HepG2 (cell line): ENCODE measurements around the gene MBD3. TPM values are rescaled to one million over a fixed set of nuclear protein-coding genes. Genes with fewer than 3 reads are reported as not detected.

Source experiments
- ATAC-seq: fragments of 200-7000 bp; cut with Tn5 transposase; 3 replicates; pipeline ENCODE4 v1.9.1; 2020; ENCODE audit warnings: mild to moderate bottlenecking, moderate library complexity
- BruUV-seq: library from RNA; stranded (reverse); fragments of 400-500 nt; replicated peaks from 2 replicates; lab custom pipeline; 2021; lab: Mats Ljungman, UMichigan
- CTCF ChIA-PET: fragments of 300-600 bp; formaldehyde crosslinking; extraction: SDS; loops from one replicate; lab custom pipeline; 2021; ENCODE audit warnings: low total read pairs, inconsistent platforms, low intra/inter-chr PET ratio; lab: Yijun Ruan, JAX
- POLR2A ChIA-PET: fragments of 350-600 bp; sonication (Branson Sonifier 250); formaldehyde crosslinking; loops from one replicate; lab custom pipeline; 2020; ENCODE audit warnings: antibody characterized with exemption, inconsistent platforms; lab: Yijun Ruan, JAX
- DNase-seq: peaks from one replicate; pipeline ENCODE4 v3.0.0-alpha.2; 2015; ENCODE audit warnings: low spot score
- FAIRE-seq: peaks from 3 replicates; lab custom pipeline; 2011; peaks lifted over from hg19 to GRCh38; lab: Jason Lieb, UNC
- H2AFZ ChIP-seq: one replicate; pipeline ENCODE4 v1.6.1; 2011; ENCODE audit warnings: low read length, inconsistent platforms
- H3K27ac ChIP-seq: fragments of 300-600 bp; 3 replicates; pipeline ENCODE4 v1.8.0; 2011; ENCODE audit warnings: mixed run types, mild to moderate bottlenecking, mixed read lengths, low read length, inconsistent platforms; ENCODE audit not compliant: insufficient read depth; ENCODE audit errors: extremely low read length
- H3K27me3 ChIP-seq, 2 experiments: fragments of 200-600 bp in 1 of 2; 2 replicates in 1 of 2; 3 replicates in 1 of 2; pipeline versions ENCODE4 v1.6.0 to v1.8.0; 2011; ENCODE audit warnings: low read length in 2 of 2, mild to moderate bottlenecking in 2 of 2, moderate library complexity in 2 of 2, inconsistent platforms in 1 of 2; ENCODE audit not compliant: insufficient read depth in 2 of 2, control insufficient read depth in 1 of 2
- H3K36me3 ChIP-seq, 2 experiments: fragments of 200-600 bp in 1 of 2; replicated peaks in 1 of 2; 2 replicates in 1 of 2; 3 replicates in 1 of 2; pipeline versions ENCODE4 v1.5.1 to v1.8.0; 2011; ENCODE audit warnings: low read length in 2 of 2, inconsistent platforms in 1 of 2; ENCODE audit not compliant: insufficient read depth in 2 of 2, control insufficient read depth in 1 of 2
- H3K4me1 ChIP-seq: 2 replicates; pipeline ENCODE4 v1.5.1; 2012; ENCODE audit warnings: low read length, inconsistent platforms; ENCODE audit not compliant: insufficient read depth
- H3K4me2 ChIP-seq: 2 replicates; pipeline ENCODE4 v1.6.0; 2011; ENCODE audit warnings: low read depth, low read length, inconsistent platforms
- H3K4me3 ChIP-seq, 3 experiments: fragments of 200-600 bp in 1 of 3; sonication (generic), shearing (Covaris generic) in 1 of 3; replicated peaks in 1 of 3; 2 replicates each; pipeline ENCODE4 v1.5.1; 2011 to 2016; ENCODE audit warnings: low read length in 3 of 3, inconsistent platforms in 2 of 3, low read depth in 2 of 3, mild to moderate bottlenecking in 2 of 3, control low read depth in 1 of 3, mixed read lengths in 1 of 3; ENCODE audit not compliant: insufficient read depth in 1 of 3
- H3K79me2 ChIP-seq: one replicate; pipeline ENCODE4 v1.6.1; 2011; ENCODE audit warnings: low read length, inconsistent platforms; ENCODE audit not compliant: insufficient read depth
- H3K9ac ChIP-seq: 2 replicates; pipeline ENCODE4 v1.6.0; 2011; ENCODE audit warnings: mild to moderate bottlenecking, low read depth, low read length, inconsistent platforms; ENCODE audit not compliant: insufficient read depth
- H3K9me3 ChIP-seq: 2 replicates; pipeline ENCODE4 v1.5.1; 2012; ENCODE audit warnings: mild to moderate bottlenecking, low read length
- H4K20me1 ChIP-seq: 2 replicates; pipeline ENCODE4 v1.6.0; 2011; ENCODE audit warnings: inconsistent platforms, mild to moderate bottlenecking, low read length, moderate library complexity; ENCODE audit not compliant: insufficient read depth
- GABPA ChIP-seq, 2 experiments: IDR thresholded peaks; 2 replicates each; pipeline ENCODE4 v1.6.1; 2011 to 2016; ENCODE audit warnings: low read depth in 2 of 2, low read length in 1 of 2, missing biosample characterization in 1 of 2, missing genetic modification characterization in 1 of 2
- IRF2 ChIP-seq: IDR thresholded peaks from 2 replicates; pipeline ENCODE4 v1.6.1; 2018; ENCODE audit warnings: missing genetic modification reagents, missing compliant biosample characterization
- ZNF543 ChIP-seq: sonication (generic); formaldehyde crosslinking; IDR thresholded peaks from 2 replicates; pipeline ENCODE4 v1.4.0; 2020; ENCODE audit warnings: mild to moderate bottlenecking, missing genetic modification reagents
- ZNF615 ChIP-seq: sonication (generic); formaldehyde crosslinking; IDR thresholded peaks from 2 replicates; pipeline ENCODE4 v1.5.0; 2020; ENCODE audit warnings: mild to moderate bottlenecking, missing genetic modification reagents, borderline replicate concordance
- ZNF7 ChIP-seq: IDR thresholded peaks from 2 replicates; pipeline ENCODE4 v1.6.1; 2016; ENCODE audit warnings: missing biosample characterization, missing genetic modification reagents
- ZNF766 ChIP-seq: sonication (generic); formaldehyde crosslinking; IDR thresholded peaks from 2 replicates; pipeline ENCODE4 v1.5.0; 2020; ENCODE audit warnings: missing genetic modification reagents, borderline replicate concordance
- ZNF839 ChIP-seq: sonication (generic); formaldehyde crosslinking; IDR thresholded peaks from 2 replicates; pipeline ENCODE4 v1.4.0; 2020; ENCODE audit warnings: missing genetic modification reagents, mild to moderate bottlenecking, borderline replicate concordance
- WGBS: methylation state at CpG from one replicate; pipeline ENCODE4 v1.1.6; 2017; ENCODE audit warnings: low lambda C conversion rate; 5-methylcytosine and 5-hydroxymethylcytosine counted together
- in situ Hi-C: cut with HindIII; loops from 2 replicates; pipeline ENCODE4 v1.10.0; 2017; ENCODE audit warnings: low pct_unique_long_range_greater_than_20kb; ENCODE audit not compliant: extremely low pct_ligation_motif_present
- intact Hi-C: fragments of 100-400 bp; cut with micrococcal nuclease; formaldehyde crosslinking; loops from one replicate; pipeline ENCODE4 v1.10.0; 2022; ENCODE audit not compliant: unreplicated experiment
- polyA plus RNA-seq, 8 experiments: library from polyadenylated mRNA; depleted of rRNA in 3 of 8; stranded (reverse) in 7 of 8; unstranded in 1 of 8; fragments of >200 nt; fragmentation: Illumina TruSeq in 4 of 8; extraction: Trizol in 4 of 8; gene quantifications; 2 replicates each; pipeline versions ENCODE4 v1.2.1 to v1.2.3, GENCODE V29; 2011 to 2016; ENCODE audit warnings: low read depth in 4 of 8, missing spikeins in 1 of 8, mixed read lengths in 1 of 8; ENCODE audit not compliant: insufficient read depth in 1 of 8
- total RNA-seq, 5 experiments: library from RNA; depleted of rRNA; stranded (reverse); fragments of >200 nt; fragmentation: Illumina TruSeq; extraction: Trizol; gene quantifications; 2 replicates each; pipeline ENCODE4 v1.2.3, GENCODE V29; 2016; ENCODE audit warnings: low read depth in 1 of 5
- TF ChIP-seq, protein P1 (sequence below): sonication (generic); formaldehyde crosslinking; IDR thresholded peaks from 2 replicates; pipeline ENCODE4 v1.5.0; 2020; ENCODE audit warnings: missing genetic modification reagents
- TF ChIP-seq, protein P2 (sequence below): sonication (generic); formaldehyde crosslinking; IDR thresholded peaks from 2 replicates; pipeline ENCODE4 v1.5.0; 2020; ENCODE audit warnings: missing genetic modification reagents, mild to moderate bottlenecking, borderline replicate concordance
- TF ChIP-seq, protein P3 (sequence below): sonication (generic); formaldehyde crosslinking; IDR thresholded peaks from 2 replicates; pipeline ENCODE4 v1.4.0; 2020; ENCODE audit warnings: mild to moderate bottlenecking, low read depth, missing genetic modification reagents
- TF ChIP-seq, protein P4 (sequence below): sonication (generic); formaldehyde crosslinking; IDR thresholded peaks from 2 replicates; pipeline ENCODE4 v1.9.0; 2021; ENCODE audit warnings: missing genetic modification reagents, borderline replicate concordance

The MBD3 gene
- total and polyA plus RNA-seq, 2 of the 13 experiments (the other 11 are each of a cell fraction or from before 2014, with no cell fraction given) = 21.2 to 76.9 TPM

DNA sequence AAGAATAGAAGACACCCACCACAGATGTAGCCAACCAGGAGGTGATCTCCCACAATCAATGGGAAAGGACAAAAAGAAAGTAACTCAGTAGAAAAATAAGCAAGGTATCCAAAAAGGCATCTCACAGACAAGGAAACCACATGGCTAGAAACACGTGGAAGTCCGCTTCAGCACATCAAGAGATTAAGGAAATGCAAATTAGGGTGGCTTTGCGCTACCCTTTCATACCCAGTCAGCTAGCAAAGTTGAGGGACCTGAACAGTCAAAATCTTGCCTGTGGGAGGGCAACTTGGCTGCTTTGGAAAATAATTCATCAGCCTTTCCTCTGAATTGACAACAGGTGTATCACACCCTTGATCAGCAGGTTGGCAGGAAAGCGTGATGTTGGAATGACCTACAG, 24.2 kb upstream of the MBD3 start:
- H3K4me1 ChIP-seq = no peaks in the 10 kb centered on the region
- WGBS = 87% methylated on average over 4 of the region's 4 CpGs
- H3K79me2 ChIP-seq = no peaks in the 10 kb centered on the region
- intact Hi-C loops = no loop called here
- no peaks in the 10 kb centered on the region for H3K27me3 ChIP-seq
- CTCF ChIA-PET = no interaction called here
- TF ChIP-seq GABPA (IDR thresholded peaks at IDR 0.05; ENCODE audit: low read depth, low read length) (no peak), GABPA (CRISPR knock-in tag; IDR thresholded peaks at IDR 0.05; ENCODE audit: low read depth) (no peak), ZNF543 (CRISPR knock-in tag) (no peak), ZNF615 (no peak), ZNF766 (CRISPR knock-in tag) (no peak), ZNF7 (CRISPR knock-in tag) (no peak), ZNF839 (CRISPR knock-in tag) (no peak), IRF2 (CRISPR knock-in tag) (no peak)
- TF ChIP-seq, protein P1, sequence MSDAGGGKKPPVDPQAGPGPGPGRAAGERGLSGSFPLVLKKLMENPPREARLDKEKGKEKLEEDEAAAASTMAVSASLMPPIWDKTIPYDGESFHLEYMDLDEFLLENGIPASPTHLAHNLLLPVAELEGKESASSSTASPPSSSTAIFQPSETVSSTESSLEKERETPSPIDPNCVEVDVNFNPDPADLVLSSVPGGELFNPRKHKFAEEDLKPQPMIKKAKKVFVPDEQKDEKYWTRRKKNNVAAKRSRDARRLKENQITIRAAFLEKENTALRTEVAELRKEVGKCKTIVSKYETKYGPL = no peak
- TF ChIP-seq, protein P2, sequence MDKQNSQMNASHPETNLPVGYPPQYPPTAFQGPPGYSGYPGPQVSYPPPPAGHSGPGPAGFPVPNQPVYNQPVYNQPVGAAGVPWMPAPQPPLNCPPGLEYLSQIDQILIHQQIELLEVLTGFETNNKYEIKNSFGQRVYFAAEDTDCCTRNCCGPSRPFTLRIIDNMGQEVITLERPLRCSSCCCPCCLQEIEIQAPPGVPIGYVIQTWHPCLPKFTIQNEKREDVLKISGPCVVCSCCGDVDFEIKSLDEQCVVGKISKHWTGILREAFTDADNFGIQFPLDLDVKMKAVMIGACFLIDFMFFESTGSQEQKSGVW (CRISPR knock-in tag) = no peak
- TF ChIP-seq, protein P3, sequence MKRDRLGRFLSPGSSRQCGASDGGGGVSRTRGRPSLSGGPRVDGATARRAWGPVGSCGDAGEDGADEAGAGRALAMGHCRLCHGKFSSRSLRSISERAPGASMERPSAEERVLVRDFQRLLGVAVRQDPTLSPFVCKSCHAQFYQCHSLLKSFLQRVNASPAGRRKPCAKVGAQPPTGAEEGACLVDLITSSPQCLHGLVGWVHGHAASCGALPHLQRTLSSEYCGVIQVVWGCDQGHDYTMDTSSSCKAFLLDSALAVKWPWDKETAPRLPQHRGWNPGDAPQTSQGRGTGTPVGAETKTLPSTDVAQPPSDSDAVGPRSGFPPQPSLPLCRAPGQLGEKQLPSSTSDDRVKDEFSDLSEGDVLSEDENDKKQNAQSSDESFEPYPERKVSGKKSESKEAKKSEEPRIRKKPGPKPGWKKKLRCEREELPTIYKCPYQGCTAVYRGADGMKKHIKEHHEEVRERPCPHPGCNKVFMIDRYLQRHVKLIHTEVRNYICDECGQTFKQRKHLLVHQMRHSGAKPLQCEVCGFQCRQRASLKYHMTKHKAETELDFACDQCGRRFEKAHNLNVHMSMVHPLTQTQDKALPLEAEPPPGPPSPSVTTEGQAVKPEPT (CRISPR knock-in tag) = no peak
- TF ChIP-seq, protein P4, sequence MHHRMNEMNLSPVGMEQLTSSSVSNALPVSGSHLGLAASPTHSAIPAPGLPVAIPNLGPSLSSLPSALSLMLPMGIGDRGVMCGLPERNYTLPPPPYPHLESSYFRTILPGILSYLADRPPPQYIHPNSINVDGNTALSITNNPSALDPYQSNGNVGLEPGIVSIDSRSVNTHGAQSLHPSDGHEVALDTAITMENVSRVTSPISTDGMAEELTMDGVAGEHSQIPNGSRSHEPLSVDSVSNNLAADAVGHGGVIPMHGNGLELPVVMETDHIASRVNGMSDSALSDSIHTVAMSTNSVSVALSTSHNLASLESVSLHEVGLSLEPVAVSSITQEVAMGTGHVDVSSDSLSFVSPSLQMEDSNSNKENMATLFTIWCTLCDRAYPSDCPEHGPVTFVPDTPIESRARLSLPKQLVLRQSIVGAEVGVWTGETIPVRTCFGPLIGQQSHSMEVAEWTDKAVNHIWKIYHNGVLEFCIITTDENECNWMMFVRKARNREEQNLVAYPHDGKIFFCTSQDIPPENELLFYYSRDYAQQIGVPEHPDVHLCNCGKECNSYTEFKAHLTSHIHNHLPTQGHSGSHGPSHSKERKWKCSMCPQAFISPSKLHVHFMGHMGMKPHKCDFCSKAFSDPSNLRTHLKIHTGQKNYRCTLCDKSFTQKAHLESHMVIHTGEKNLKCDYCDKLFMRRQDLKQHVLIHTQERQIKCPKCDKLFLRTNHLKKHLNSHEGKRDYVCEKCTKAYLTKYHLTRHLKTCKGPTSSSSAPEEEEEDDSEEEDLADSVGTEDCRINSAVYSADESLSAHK (CRISPR knock-in tag) = no peak
- TF ChIP-seq, all 625 proteins: peak for 0
- no TSS peak for BruUV-seq
- POLR2A ChIA-PET = no interaction called here
- Histone ChIP-seq H2AFZ (no peak overlapping the region), H3K4me2 (no peak overlapping the region), H3K4me3 (no peak overlapping the region), H3K9me3 (no peaks in the 10 kb centered on the region), H3K36me3 (peaks cover 38 to 58% of the 10 kb centered on the region in 2 experiments; a peak in 4 of 5 replicates), H4K20me1 (no peaks in the 10 kb centered on the region), H3K9ac (no peak overlapping the region), H3K27ac (no peak overlapping the region)
- in situ Hi-C loops = no loop called here
- no peak for DNase-seq
- FAIRE-seq = no peak
- no peak for ATAC-seq
